HG03159 (cell line): ENCODE data around the gene SPG11.

Source experiments
- ATAC-seq: cut with Tn5 transposase; IDR thresholded peaks from one replicate; pipeline ENCODE4 v1.9.1; 2021; ENCODE audit warnings: mild to moderate bottlenecking, moderate library complexity; ENCODE audit not compliant: unreplicated experiment

SPG11 gene

GRCh38 chr15:44529864-44530604 lies 133.4 kb downstream of the SPG11 start:
- ATAC-seq: no peak

- ATAC-seq: no peak
Observed at GRCh38 chr15:44527241-44527640, 136.2 kb downstream of the SPG11 start.

GRCh38 chr15:44525018-44525417 lies 138.4 kb downstream of the SPG11 start:
- no peak for ATAC-seq

- no peak for ATAC-seq
Observed at GRCh38 chr15:44519537-44519936, 143.9 kb downstream of the SPG11 start.

- no peak for ATAC-seq
Observed at GRCh38 chr15:44516436-44516835, 147.0 kb downstream of the SPG11 start.
